ENCODE measurements around the gene CDK19. TPM values are rescaled to one million over a fixed set of nuclear protein-coding genes. Genes with fewer than 3 reads are reported as not detected.

The CDK19 gene
- polyA plus RNA-seq, 1 of the 3 experiments (the other 2 are of a cell fraction), result 6.5 TPM

DNA sequence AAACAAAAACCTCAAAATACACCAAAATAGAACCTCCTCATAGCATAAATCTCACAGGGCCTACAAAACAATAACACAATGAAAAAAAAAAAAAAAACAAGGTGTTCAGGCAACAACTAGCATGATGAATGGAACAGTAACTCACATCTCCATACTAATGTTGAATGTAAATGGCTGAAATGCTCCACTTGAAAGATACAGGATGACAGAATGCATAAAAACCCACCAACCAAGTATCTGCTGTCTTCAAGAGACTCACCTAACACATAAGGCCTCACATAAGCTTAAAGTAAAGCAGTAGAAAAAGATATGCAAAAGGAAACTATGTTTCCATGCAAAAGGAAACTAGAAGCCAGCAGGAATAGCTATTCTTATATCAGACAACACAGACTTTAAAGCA lies 121.3 kb downstream of the CDK19 start:
- ChIA-PET POLR2A (no interaction called here), CTCF (no interaction called here)
- Histone ChIP-seq H3K27ac (ENCODE audit: low read depth in 2 of 2, low read length in 1 of 2) (no peak overlapping the region), H3K36me3 (replicated peaks in 1 of 2; ENCODE audit: control insufficient read depth in 1 of 2, insufficient read depth in 2 of 2, low read length in 1 of 2) (no peaks in the 10 kb centered on the region), H3K9me3 (no peaks in the 10 kb centered on the region), H3K79me2 (ENCODE audit: insufficient read depth) (peaks cover 27% of the 10 kb centered on the region), H3K4me3 (ENCODE audit: low read depth in 2 of 2, low read length in 1 of 2) (no peak overlapping the region), H3K4me2 (no peak overlapping the region), H3K27me3 (ENCODE audit: insufficient read depth) (no peaks in the 10 kb centered on the region), H2AFZ (ENCODE audit: low read depth) (no peak overlapping the region), H3K9me2 (no peaks in the 10 kb centered on the region), H3K4me1 (ENCODE audit: control insufficient read depth in 1 of 2, insufficient read depth in 2 of 2, low read depth in 1 of 2, low read length in 1 of 2) (peaks cover 0 to 2% of the 10 kb centered on the region in 2 experiments; a peak in 1 of 4 replicates), H3K9ac (no peak overlapping the region), H3F3A (replicated peaks; ENCODE audit: insufficient read depth) (peaks cover 5% of the 10 kb centered on the region), H4K20me1 (ENCODE audit: insufficient read depth) (no peaks in the 10 kb centered on the region)
- no peak for DNase-seq
- TF ChIP-seq MEF2A (IDR thresholded peaks at IDR 0.05; ENCODE audit: borderline replicate concordance, low read depth) (no peak), FOXM1 (IDR thresholded peaks at IDR 0.05; ENCODE audit: low read depth) (no peak), GABPA (IDR thresholded peaks at IDR 0.05; ENCODE audit: low read depth) (no peak), JUND (IDR thresholded peaks at IDR 0.05) (no peak), EP300 (IDR thresholded peaks at IDR 0.05; ENCODE audit: borderline replicate concordance in 1 of 2, low read depth in 1 of 2, low read length in 1 of 2) (no peak), NRF1 (IDR thresholded peaks at IDR 0.05; ENCODE audit: low read depth, low read length) (no peak), RFX5 (IDR thresholded peaks at IDR 0.05; ENCODE audit: low read length) (no peak), NFIC (IDR thresholded peaks at IDR 0.05; ENCODE audit: borderline replicate concordance) (no peak), RXRA (IDR thresholded peaks at IDR 0.05; ENCODE audit: borderline replicate concordance, low read depth) (no peak), RAD21 (IDR thresholded peaks at IDR 0.05; ENCODE audit: low read length) (no peak)
- TF ChIP-seq, protein P1, sequence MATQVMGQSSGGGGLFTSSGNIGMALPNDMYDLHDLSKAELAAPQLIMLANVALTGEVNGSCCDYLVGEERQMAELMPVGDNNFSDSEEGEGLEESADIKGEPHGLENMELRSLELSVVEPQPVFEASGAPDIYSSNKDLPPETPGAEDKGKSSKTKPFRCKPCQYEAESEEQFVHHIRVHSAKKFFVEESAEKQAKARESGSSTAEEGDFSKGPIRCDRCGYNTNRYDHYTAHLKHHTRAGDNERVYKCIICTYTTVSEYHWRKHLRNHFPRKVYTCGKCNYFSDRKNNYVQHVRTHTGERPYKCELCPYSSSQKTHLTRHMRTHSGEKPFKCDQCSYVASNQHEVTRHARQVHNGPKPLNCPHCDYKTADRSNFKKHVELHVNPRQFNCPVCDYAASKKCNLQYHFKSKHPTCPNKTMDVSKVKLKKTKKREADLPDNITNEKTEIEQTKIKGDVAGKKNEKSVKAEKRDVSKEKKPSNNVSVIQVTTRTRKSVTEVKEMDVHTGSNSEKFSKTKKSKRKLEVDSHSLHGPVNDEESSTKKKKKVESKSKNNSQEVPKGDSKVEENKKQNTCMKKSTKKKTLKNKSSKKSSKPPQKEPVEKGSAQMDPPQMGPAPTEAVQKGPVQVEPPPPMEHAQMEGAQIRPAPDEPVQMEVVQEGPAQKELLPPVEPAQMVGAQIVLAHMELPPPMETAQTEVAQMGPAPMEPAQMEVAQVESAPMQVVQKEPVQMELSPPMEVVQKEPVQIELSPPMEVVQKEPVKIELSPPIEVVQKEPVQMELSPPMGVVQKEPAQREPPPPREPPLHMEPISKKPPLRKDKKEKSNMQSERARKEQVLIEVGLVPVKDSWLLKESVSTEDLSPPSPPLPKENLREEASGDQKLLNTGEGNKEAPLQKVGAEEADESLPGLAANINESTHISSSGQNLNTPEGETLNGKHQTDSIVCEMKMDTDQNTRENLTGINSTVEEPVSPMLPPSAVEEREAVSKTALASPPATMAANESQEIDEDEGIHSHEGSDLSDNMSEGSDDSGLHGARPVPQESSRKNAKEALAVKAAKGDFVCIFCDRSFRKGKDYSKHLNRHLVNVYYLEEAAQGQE (IDR thresholded peaks at IDR 0.05; ENCODE audit: low read depth, low read length), result no peak
- TF ChIP-seq, protein P2, sequence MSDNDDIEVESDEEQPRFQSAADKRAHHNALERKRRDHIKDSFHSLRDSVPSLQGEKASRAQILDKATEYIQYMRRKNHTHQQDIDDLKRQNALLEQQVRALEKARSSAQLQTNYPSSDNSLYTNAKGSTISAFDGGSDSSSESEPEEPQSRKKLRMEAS (IDR thresholded peaks at IDR 0.05; ENCODE audit: low read depth), result no peak

DNA sequence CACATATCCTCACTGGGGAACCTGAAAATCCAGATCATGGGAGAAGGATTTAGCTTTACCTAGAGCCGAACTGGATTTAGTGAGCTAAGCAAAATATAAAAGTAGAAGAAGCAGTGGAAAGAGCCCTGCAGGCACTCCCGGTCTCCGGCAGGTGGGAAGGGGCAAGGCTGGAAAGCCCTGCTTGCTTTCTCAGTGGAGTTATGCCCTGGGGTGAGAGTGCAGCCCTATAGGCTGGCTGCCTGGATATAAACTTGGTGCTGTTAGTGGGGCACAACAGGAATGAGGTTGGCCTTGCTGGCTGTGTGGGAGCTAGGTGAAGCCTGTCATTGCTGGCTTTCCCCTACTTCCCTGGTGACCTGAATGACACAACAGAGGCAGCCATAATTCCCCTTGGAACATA lies 122.0 kb downstream of the CDK19 start:
- Histone ChIP-seq H3K9me3 (no peaks in the 10 kb centered on the region), H3K27me3 (ENCODE audit: insufficient read depth) (no peaks in the 10 kb centered on the region), H3K9me2 (no peaks in the 10 kb centered on the region), H3K79me2 (ENCODE audit: insufficient read depth) (peaks cover 27% of the 10 kb centered on the region), H3K4me2 (no peak overlapping the region), H3K4me3 (ENCODE audit: low read depth in 2 of 2, low read length in 1 of 2) (no peak overlapping the region), H3K27ac (ENCODE audit: low read depth in 2 of 2, low read length in 1 of 2) (no peak overlapping the region), H3K9ac (no peak overlapping the region), H4K20me1 (ENCODE audit: insufficient read depth) (no peaks in the 10 kb centered on the region), H2AFZ (ENCODE audit: low read depth) (no peak overlapping the region), H3K4me1 (ENCODE audit: control insufficient read depth in 1 of 2, insufficient read depth in 2 of 2, low read depth in 1 of 2, low read length in 1 of 2) (peaks cover 0 to 5% of the 10 kb centered on the region in 2 experiments; a peak in 1 of 4 replicates), H3K36me3 (replicated peaks in 1 of 2; ENCODE audit: control insufficient read depth in 1 of 2, insufficient read depth in 2 of 2, low read length in 1 of 2) (no peaks in the 10 kb centered on the region), H3F3A (replicated peaks; ENCODE audit: insufficient read depth) (peaks cover 5% of the 10 kb centered on the region)
- TF ChIP-seq FOSL2 (IDR thresholded peaks at IDR 0.05; ENCODE audit: borderline replicate concordance, low read depth) (no peak), NFIC (IDR thresholded peaks at IDR 0.05; ENCODE audit: borderline replicate concordance) (no peak), CHD2 (IDR thresholded peaks at IDR 0.05; ENCODE audit: low read length, partially characterized antibody) (no peak), GATA2 (CRISPR knock-in tag; IDR thresholded peaks at IDR 0.05) (no peak)
- TF ChIP-seq, protein P3, sequence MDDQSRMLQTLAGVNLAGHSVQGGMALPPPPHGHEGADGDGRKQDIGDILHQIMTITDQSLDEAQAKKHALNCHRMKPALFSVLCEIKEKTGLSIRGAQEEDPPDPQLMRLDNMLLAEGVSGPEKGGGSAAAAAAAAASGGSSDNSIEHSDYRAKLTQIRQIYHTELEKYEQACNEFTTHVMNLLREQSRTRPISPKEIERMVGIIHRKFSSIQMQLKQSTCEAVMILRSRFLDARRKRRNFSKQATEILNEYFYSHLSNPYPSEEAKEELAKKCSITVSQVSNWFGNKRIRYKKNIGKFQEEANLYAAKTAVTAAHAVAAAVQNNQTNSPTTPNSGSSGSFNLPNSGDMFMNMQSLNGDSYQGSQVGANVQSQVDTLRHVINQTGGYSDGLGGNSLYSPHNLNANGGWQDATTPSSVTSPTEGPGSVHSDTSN (IDR thresholded peaks at IDR 0.05), result no peak
- TF ChIP-seq, protein P2 (IDR thresholded peaks at IDR 0.05; ENCODE audit: low read depth), result no peak
- CTCF ChIA-PET, result interaction anchor here (0.7 kb wide), 1 partner anchor 55 kb away, joined by 3 read pairs; no protein-coding TSS in a partner anchor
- no peak for DNase-seq
- POLR2A ChIA-PET, result no interaction called here
- 91% methylated on average over 3 of the region's 3 CpGs for WGBS (ENCODE audit: low lambda C conversion rate)

Measured in SK-N-SH (cell line).